ENCODE results near the gene MAK.

GRCh38 chr6:10880366-10880765, 42.0 kb upstream of the MAK start:
- TF ChIP-seq GATA2 (IDR thresholded peaks at IDR 0.05; ENCODE audit: low read depth, low read length): no peak
- TF ChIP-seq GATA3 (IDR thresholded peaks at IDR 0.05; ENCODE audit: low read depth, low read length): no peak

Data from SH-SY5Y (cell line).